ENCODE measurements around the gene NXT1.

The NXT1 gene

GRCh38 chr20:23393996-23394775, 43.6 kb downstream of the NXT1 start:
- no peak for DNase-seq

GRCh38 chr20:23396950-23397627, 46.5 kb downstream of the NXT1 start:
- DNase-seq: no peak

- DNase-seq: no peak
These were observed 47.4 kb downstream of the NXT1 start for GRCh38 chr20:23397961-23398360.

GRCh38 chr20:23399568-23400241, 49.1 kb downstream of the NXT1 start:
- DNase-seq: no peak

- DNase-seq: no peak
These were observed 50.5 kb downstream of the NXT1 start for GRCh38 chr20:23401051-23401450.

GRCh38 chr20:23403751-23404150, 53.2 kb downstream of the NXT1 start:
- DNase-seq: no peak

GRCh38 chr20:23404196-23404595, 53.6 kb downstream of the NXT1 start:
- no peak for DNase-seq

All from midbrain (tissue), 1 donor.